Testis (tissue), 2 donors: ENCODE results near the gene ZDHHC7.

Experiments used
- POLR2A ChIP-seq: fragments of 450-650 bp; IDR thresholded peaks from one replicate; pipeline ENCODE4 v1.6.1; 2017; ENCODE audit warnings: antibody characterized with exemption, mild to moderate bottlenecking, moderate library complexity
- TF ChIP-seq, protein P1 (sequence below), 3 experiments: fragments of 450-650 bp in 2 of 3; fragments of 200-600 bp in 1 of 3; sonication (generic) in 1 of 3; IDR thresholded peaks; one replicate each; pipeline ENCODE4 v1.5.1; 2016 to 2019; ENCODE audit warnings: antibody characterized with exemption in 3 of 3, mild to moderate bottlenecking in 2 of 3, moderate library complexity in 1 of 3

DNA sequence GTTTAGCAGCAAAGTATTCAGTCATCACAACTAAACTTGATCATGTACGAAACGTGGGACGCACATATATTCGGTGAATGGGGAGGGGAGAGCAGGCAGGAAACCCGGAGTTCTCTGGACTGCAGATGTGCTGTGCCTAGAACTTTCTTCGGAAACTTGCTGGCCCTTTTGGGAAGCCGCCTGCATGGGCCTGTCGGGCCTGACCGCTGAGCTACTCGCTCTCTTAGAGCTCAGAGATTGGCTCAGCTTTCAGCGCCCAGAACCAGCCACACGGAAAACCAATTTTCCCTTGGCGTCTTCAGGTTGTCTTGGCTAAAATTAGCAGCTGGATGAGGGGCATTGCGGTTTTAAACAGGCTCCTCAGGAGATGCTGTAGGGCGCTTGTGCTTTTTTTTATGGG is 38.1 kb downstream of the ZDHHC7 start:
- no peak for TF ChIP-seq POLR2A
- TF ChIP-seq, protein P1, sequence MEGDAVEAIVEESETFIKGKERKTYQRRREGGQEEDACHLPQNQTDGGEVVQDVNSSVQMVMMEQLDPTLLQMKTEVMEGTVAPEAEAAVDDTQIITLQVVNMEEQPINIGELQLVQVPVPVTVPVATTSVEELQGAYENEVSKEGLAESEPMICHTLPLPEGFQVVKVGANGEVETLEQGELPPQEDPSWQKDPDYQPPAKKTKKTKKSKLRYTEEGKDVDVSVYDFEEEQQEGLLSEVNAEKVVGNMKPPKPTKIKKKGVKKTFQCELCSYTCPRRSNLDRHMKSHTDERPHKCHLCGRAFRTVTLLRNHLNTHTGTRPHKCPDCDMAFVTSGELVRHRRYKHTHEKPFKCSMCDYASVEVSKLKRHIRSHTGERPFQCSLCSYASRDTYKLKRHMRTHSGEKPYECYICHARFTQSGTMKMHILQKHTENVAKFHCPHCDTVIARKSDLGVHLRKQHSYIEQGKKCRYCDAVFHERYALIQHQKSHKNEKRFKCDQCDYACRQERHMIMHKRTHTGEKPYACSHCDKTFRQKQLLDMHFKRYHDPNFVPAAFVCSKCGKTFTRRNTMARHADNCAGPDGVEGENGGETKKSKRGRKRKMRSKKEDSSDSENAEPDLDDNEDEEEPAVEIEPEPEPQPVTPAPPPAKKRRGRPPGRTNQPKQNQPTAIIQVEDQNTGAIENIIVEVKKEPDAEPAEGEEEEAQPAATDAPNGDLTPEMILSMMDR (IDR thresholded peaks at IDR 0.05) = no peak
